OCI-LY7 (cell line): Measurements from ENCODE around the gene COPS7B. TPM values are rescaled to one million over a fixed set of nuclear protein-coding genes. Genes with fewer than 3 reads are reported as not detected.

Experiments
- BruUV-seq: library from RNA; stranded (reverse); fragments of 400-500 nt; replicated peaks from 2 replicates; lab custom pipeline; 2021; lab: Mats Ljungman, UMichigan
- CTCF ChIA-PET: fragments of 300-600 bp; sonication (Branson Sonifier 250); formaldehyde crosslinking; loops from one replicate; lab custom pipeline; 2022; ENCODE audit warnings: antibody characterized with exemption; ENCODE audit not compliant: unreplicated experiment; lab: Charles Lee
- POLR2A ChIA-PET: fragments of 300-600 bp; sonication (Branson Sonifier 250); formaldehyde crosslinking; loops from one replicate; lab custom pipeline; 2022; ENCODE audit warnings: antibody characterized with exemption; lab: Charles Lee
- DNase-seq: peaks from one replicate; pipeline ENCODE4 v3.0.0-alpha.2; 2015; ENCODE audit warnings: low spot score
- H2AFZ ChIP-seq: fragments of 200-600 bp; sonication (generic), shearing (Covaris generic); 2 replicates; pipeline ENCODE4 v1.6.1; 2014; ENCODE audit warnings: mild to moderate bottlenecking, antibody characterized with exemption, low read length, moderate library complexity
- H3K27ac ChIP-seq: fragments of 200-600 bp; sonication (generic); 2 replicates; pipeline ENCODE4 v1.5.1; 2014; ENCODE audit warnings: mixed run types, low read depth, mild to moderate bottlenecking, moderate library complexity, low read length, inconsistent platforms; ENCODE audit not compliant: poor library complexity, severe bottlenecking
- H3K36me3 ChIP-seq: fragments of 200-600 bp; sonication (generic); 2 replicates; pipeline ENCODE4 v1.6.1; 2014; ENCODE audit warnings: mild to moderate bottlenecking, antibody characterized with exemption, low read length, moderate library complexity, mixed read lengths; ENCODE audit not compliant: insufficient read depth
- H3K4me1 ChIP-seq: fragments of 200-600 bp; sonication (generic); 2 replicates; pipeline ENCODE4 v1.5.1; 2014; ENCODE audit warnings: mild to moderate bottlenecking, low read length; ENCODE audit not compliant: insufficient read depth, poor library complexity, severe bottlenecking
- H3K4me2 ChIP-seq: fragments of 200-600 bp; sonication (generic); 2 replicates; pipeline ENCODE4 v1.6.1; 2014; ENCODE audit warnings: mild to moderate bottlenecking, low read length
- H3K4me3 ChIP-seq: fragments of 200-600 bp; sonication (generic); 2 replicates; pipeline ENCODE4 v1.5.1; 2014; ENCODE audit warnings: mild to moderate bottlenecking, low read depth, low read length; ENCODE audit not compliant: poor library complexity, severe bottlenecking
- H3K79me2 ChIP-seq: fragments of 200-600 bp; sonication (generic); 2 replicates; pipeline ENCODE4 v1.6.1; 2016; ENCODE audit warnings: low read depth, mild to moderate bottlenecking, low read length, moderate library complexity, mixed read lengths; ENCODE audit not compliant: insufficient read depth
- H3K9me2 ChIP-seq: fragments of 200-600 bp; sonication (generic); 2 replicates; pipeline ENCODE4 v1.6.1; 2016; ENCODE audit warnings: mild to moderate bottlenecking, low read length, mixed read lengths; ENCODE audit not compliant: insufficient read depth
- H3K9me3 ChIP-seq: fragments of 200-600 bp; sonication (generic); 2 replicates; pipeline ENCODE4 v1.6.1; 2014; ENCODE audit warnings: mild to moderate bottlenecking, mixed run types, low read length, mixed read lengths
- H4K20me1 ChIP-seq: fragments of 200-600 bp; sonication (generic); 2 replicates; pipeline ENCODE4 v1.6.1; 2014; ENCODE audit warnings: mild to moderate bottlenecking, antibody characterized with exemption, low read length, moderate library complexity, mixed read lengths; ENCODE audit not compliant: insufficient read depth
- EZH2phosphoT487 ChIP-seq: fragments of 200-600 bp; sonication (generic); IDR thresholded peaks from 2 replicates; pipeline ENCODE4 v1.6.1; 2018; ENCODE audit warnings: low read depth, borderline replicate concordance, mild to moderate bottlenecking, mixed run types, antibody characterized with exemption, low read length, moderate library complexity, mixed read lengths
- intact Hi-C: fragments of 100-400 bp; cut with micrococcal nuclease; formaldehyde crosslinking; loops from one replicate; pipeline ENCODE4 v1.10.0; 2022; ENCODE audit not compliant: unreplicated experiment
- total RNA-seq, 2 experiments: library from RNA; depleted of rRNA in 1 of 2; stranded (reverse); fragments of >200 nt in 1 of 2; shearing (Covaris generic) in 1 of 2; gene quantifications; 2 replicates each; pipeline ENCODE4 v1.2.3, GENCODE V29; 2014 to 2022
- TF ChIP-seq, protein P1 (sequence below): fragments of 200-600 bp; sonication (generic); conservative IDR thresholded peaks from 2 replicates; pipeline ENCODE4 v1.5.1; 2014; ENCODE audit warnings: mild to moderate bottlenecking, antibody characterized with exemption, low read length, moderate library complexity, mixed read lengths

The COPS7B gene
- total RNA-seq, 2 experiments from 2014 or later: 50.6 to 76.6 TPM

DNA sequence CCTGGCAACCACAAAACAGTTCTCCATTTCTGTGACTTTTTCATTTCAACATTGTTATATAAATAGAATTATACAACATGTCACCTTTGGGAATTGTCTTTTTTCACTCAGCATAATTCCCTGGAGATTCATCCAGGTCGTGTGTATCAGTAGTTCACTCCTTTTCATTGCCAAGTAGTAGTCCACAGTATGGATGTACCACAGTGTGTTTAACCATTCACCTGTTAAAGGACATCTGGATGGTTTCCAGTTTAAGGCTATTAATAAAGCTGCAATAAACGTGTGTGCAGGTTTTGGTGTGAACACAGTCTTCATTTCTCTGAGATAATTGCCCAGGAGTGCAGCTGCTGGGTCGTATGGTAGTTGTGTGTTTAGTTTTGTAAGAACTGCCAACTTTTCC, 35.7 kb downstream of the COPS7B start:
- TF ChIP-seq, protein P1, sequence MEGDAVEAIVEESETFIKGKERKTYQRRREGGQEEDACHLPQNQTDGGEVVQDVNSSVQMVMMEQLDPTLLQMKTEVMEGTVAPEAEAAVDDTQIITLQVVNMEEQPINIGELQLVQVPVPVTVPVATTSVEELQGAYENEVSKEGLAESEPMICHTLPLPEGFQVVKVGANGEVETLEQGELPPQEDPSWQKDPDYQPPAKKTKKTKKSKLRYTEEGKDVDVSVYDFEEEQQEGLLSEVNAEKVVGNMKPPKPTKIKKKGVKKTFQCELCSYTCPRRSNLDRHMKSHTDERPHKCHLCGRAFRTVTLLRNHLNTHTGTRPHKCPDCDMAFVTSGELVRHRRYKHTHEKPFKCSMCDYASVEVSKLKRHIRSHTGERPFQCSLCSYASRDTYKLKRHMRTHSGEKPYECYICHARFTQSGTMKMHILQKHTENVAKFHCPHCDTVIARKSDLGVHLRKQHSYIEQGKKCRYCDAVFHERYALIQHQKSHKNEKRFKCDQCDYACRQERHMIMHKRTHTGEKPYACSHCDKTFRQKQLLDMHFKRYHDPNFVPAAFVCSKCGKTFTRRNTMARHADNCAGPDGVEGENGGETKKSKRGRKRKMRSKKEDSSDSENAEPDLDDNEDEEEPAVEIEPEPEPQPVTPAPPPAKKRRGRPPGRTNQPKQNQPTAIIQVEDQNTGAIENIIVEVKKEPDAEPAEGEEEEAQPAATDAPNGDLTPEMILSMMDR: no peak
- TF ChIP-seq EZH2phosphoT487: no peak
- Histone ChIP-seq H3K4me1 (no peaks in the 10 kb centered on the region), H3K79me2 (no peaks in the 10 kb centered on the region), H3K4me2 (no peak overlapping the region), H4K20me1 (no peaks in the 10 kb centered on the region), H3K9me3 (peaks cover 5% of the 10 kb centered on the region; the same call in 1 of the 2 replicates), H3K36me3 (no peaks in the 10 kb centered on the region), H3K27ac (no peak overlapping the region), H3K4me3 (no peak overlapping the region), H2AFZ (no peak overlapping the region), H3K9me2 (no peaks in the 10 kb centered on the region)
- ChIA-PET POLR2A (no interaction called here), CTCF (no interaction called here)
- DNase-seq: no peak
- intact Hi-C loops: no loop called here
- no TSS peak for BruUV-seq

DNA sequence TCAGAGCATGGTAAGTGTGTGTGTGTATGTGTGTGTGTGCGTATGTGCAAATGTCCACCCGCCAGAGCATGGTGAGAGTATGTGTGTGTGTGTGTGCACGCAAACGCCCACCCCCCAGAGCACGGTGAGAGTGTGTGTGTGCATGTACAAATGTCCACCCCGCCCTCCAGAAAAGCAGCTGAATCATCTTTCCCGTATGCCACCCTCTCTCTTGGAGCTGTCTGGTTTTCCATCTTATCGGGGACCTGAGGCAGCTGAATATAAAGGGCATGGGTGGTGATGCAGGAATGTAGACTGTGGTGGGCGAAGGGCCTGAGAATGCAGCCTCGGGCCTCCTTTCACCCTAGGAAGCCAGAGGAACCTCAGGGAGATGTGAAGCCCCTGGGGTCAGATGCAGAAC, 66.9 kb downstream of the COPS7B start:
- no peak for DNase-seq
- Histone ChIP-seq H3K9me3 (peaks cover 5% of the 10 kb centered on the region; the same call in 1 of the 2 replicates), H3K4me2 (no peak overlapping the region), H4K20me1 (no peaks in the 10 kb centered on the region), H3K36me3 (no peaks in the 10 kb centered on the region), H3K4me1 (no peaks in the 10 kb centered on the region), H3K79me2 (no peaks in the 10 kb centered on the region), H3K27ac (no peak overlapping the region), H3K9me2 (no peaks in the 10 kb centered on the region), H2AFZ (no peak overlapping the region), H3K4me3 (no peak overlapping the region)
- intact Hi-C loops: no loop called here
- ChIA-PET CTCF (interaction anchor here (0.6 to 0.8 kb wide), 3 partner anchors 11 to 550 kb away, joined by 3 to 4 read pairs (median 3); no protein-coding TSS in a partner anchor), POLR2A (interaction anchor here (0.7 kb wide), 1 partner anchor 28 kb away, joined by 3 read pairs; no protein-coding TSS in a partner anchor)
- BruUV-seq: no TSS peak
- TF ChIP-seq EZH2phosphoT487: no peak
- TF ChIP-seq, protein P1: no peak

DNA sequence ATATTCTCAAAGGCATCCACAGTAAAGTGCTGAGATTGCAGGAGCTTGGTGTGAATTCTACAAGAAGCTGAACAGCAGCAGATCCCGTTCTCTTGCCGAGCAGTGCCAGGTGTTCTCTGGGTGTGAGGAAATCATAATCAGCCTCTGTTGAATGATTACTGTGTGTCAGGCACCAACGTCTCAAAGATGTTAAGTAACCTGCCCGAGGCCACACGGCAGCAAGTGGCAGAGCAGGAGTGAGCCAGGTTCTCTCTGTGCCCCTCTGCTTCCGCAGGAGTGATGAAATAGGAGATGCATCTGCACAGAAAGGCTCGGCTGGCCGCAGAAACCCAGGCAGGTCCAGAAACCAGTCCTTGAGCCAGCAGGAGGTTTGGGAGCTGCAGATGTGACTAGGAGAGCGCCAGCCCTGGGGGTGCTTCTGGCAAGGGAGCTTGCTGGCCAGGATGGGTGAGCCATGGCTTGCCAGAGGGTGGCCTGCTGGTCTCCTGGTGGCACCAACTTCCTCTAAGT, 68.4 kb downstream of the COPS7B start:
- no peaks in the 10 kb centered on the region for H3K9me2 ChIP-seq
- POLR2A ChIA-PET: interaction anchor here (0.6 kb wide), 1 partner anchor 102 kb away, joined by 4 read pairs; no protein-coding TSS in a partner anchor
- TF ChIP-seq, protein P1: no peak
- no peak for TF ChIP-seq EZH2phosphoT487

More for the DNA sequence above, 68.4 kb downstream of the COPS7B start:
- H3K4me1 ChIP-seq: no peaks in the 10 kb centered on the region
- no peak overlapping the region for H3K4me3 ChIP-seq
- intact Hi-C loops: no loop called here
- no peaks in the 10 kb centered on the region for H3K79me2 ChIP-seq
- H3K9me3 ChIP-seq: no peaks in the 10 kb centered on the region
- DNase-seq: no peak
- no peak overlapping the region for H2AFZ ChIP-seq
- no peaks in the 10 kb centered on the region for H3K36me3 ChIP-seq
- no TSS peak for BruUV-seq
- no peaks in the 10 kb centered on the region for H4K20me1 ChIP-seq
- no peak overlapping the region for H3K4me2 ChIP-seq
- CTCF ChIA-PET: no interaction called here
- H3K27ac ChIP-seq: no peak overlapping the region
